Right renal pelvis (tissue), 4 donors: ENCODE results near the gene OGA. TPM values are rescaled to one million over a fixed set of nuclear protein-coding genes. Genes with fewer than 3 reads are reported as not detected.

Experiments used
- DNase-seq, 4 donors: peaks; one replicate each; pipeline ENCODE4 v3.0.0-alpha.2; 2013; ENCODE audit warnings: low read depth in 4 of 4, low spot score in 3 of 4, missing footprints in 1 of 4
- polyA plus RNA-seq, 4 donors: library from polyadenylated mRNA; unstranded; fragments of 120-200 nt; gene quantifications; one replicate each; pipeline ENCODE4 v1.2.1, GENCODE V29; 2013; ENCODE audit not compliant: insufficient read length in 4 of 4

The OGA gene
- polyA plus RNA-seq, 4 donors = 124 to 155 (median 144) TPM

- no peak for DNase-seq
Measured at GRCh38 chr10:101838416-101838970, 20.2 kb upstream of the OGA start.

DNA sequence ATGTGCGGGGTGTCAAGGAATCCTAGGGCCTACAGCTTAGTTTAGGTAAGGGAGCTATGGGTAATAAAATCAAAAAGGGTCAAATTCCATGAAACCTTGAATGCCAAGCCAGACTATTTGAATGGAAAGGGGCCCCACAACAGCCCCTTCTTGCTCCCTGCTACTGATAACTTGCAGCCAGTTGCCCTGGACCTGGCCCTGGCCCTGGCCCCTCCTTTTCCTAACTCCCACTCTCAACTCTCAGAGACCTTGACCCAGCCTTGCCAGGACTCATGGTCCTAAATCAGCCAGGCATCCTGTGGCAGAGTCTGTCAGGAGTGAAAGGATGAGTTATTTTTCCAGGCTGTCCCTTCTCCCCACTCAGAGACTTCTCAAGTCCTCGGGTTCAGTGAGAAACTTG lies 19.5 kb upstream of the OGA start:
- no peak for DNase-seq

GRCh38 chr10:101835362-101835761 lies 17.1 kb upstream of the OGA start:
- no peak for DNase-seq

GRCh38 chr10:101834341-101834740 lies 16.1 kb upstream of the OGA start:
- no peak for DNase-seq

GRCh38 chr10:101833466-101833865 lies 15.2 kb upstream of the OGA start:
- no peak for DNase-seq

DNA sequence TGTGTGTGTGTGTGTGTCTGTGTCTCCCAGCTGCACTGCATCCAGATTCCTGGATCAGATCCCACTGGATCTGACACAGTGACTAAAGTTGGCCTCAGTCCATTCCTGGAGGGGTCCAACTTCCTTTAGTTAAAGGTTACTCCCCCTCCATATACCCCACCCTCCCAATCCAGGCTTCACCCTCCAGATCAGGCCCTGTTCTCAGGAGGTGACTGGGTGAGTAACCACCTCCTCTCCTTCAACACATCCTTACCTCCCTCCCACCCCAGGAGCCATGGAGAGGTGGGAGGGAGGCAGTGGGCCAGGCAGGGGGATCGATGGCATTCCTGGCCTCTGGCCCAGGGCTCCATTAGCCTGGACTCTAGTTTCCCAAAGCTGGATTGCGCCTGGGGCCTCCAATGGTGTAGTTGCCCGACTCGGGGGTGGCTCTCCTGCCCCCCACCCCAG lies 14.1 kb upstream of the OGA start:
- no peak for DNase-seq

DNA sequence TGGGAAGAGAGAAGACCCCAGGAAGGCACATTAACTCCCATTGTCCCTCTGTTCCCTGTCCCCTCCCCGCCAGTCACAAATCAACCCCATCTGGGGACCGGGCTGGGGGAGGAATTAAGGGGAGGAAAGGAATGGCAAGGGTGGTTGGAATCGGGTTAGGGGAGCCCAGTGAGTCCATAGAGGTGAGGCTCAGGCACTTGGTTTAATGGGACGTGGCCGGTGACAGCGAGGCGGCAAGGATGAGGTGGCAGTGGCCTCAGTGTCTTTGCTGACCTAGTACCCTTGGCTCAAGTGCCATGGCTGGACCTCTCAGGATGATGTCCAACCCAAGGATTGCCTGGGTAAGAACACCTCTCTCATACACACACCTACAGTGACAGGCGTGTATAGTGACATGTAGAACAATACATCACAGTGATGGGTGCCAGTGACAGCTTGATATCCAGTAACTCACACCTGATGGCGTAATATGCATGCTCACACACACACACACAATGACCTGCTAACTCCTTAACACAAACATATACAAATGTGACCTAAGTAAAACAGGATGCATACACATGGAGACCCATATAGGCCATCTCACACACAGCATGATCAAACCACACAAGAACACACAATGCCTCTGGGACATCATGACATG lies 13.0 kb upstream of the OGA start:
- no peak for DNase-seq

- peak in 3 of 4 donors; percentile 72 to 77 (median 75) for DNase-seq
Measured at GRCh38 chr10:101830322-101831168, 12.3 kb upstream of the OGA start.

DNA sequence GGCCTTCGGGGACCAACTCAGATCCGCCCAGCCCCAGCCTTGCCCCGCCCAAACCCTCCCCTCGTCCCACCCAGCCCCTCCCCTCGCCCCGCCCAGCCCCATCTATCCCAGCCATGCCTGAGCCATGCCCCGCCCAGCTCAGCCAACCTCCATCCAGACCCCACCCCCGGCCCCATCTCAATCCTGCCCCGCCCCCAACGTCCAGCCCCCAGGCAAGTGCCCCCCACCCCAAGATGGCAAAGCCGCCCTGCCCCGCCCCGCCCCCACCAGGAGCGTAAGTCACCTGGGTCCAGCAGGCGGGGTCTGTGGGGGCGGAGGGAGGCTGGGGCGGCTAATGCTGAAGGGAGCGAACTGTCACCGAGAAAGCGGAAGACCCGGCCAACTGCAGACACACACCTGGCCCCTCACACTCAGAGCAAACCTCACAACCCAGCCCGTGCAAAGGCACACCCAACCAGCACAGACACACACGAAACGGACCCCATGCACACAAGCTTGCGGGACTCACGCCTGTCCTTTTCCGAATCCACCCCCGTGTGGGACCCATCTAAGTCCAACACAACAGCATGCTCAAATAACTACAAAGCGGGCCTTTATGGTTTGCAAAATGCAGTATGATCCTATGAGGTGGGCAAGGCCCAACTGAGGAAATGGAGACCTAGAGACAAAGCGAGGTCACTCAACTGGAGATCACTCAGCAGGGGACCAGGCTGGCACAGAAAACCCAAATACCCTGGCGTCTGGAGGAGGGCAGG lies 11.5 kb upstream of the OGA start:
- no peak for DNase-seq

GRCh38 chr10:101828766-101829551 lies 10.7 kb upstream of the OGA start:
- no peak for DNase-seq

- DNase-seq = no peak
Measured at GRCh38 chr10:101827919-101828600, 9.8 kb upstream of the OGA start.

DNA sequence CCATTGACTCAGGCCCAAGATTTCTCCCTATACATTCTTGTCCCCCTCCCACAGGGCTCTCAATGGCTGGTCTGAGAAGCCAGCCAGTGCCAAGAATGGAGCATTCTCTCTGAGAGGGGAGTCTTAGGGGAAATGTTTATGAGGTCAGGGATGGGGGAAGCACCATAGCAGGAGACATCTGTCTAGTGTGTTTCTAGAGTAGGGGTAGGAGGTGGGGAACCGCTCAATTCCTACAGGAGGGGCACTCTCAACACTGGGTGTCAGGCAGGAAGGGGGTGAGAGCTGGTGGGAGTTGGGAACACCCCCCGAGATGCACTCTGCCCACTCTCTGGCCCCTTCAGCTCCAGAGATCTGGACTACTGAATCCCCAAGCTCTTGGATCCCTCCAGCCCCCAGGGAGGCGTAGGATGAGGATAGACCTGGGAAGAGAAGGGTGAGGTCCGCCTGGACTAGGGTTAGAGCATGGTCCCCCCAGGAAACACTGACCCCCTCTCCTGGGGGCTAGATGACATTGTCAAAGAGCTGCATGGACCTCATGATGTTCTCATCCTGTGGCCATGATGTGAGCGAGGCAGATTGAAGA lies 8.7 kb upstream of the OGA start:
- DNase-seq = no peak

- DNase-seq = no peak
Measured at GRCh38 chr10:101824736-101825135, 6.5 kb upstream of the OGA start.

- no peak for DNase-seq
Measured at GRCh38 chr10:101818872-101819633, 809 bp upstream of the OGA start.

DNA sequence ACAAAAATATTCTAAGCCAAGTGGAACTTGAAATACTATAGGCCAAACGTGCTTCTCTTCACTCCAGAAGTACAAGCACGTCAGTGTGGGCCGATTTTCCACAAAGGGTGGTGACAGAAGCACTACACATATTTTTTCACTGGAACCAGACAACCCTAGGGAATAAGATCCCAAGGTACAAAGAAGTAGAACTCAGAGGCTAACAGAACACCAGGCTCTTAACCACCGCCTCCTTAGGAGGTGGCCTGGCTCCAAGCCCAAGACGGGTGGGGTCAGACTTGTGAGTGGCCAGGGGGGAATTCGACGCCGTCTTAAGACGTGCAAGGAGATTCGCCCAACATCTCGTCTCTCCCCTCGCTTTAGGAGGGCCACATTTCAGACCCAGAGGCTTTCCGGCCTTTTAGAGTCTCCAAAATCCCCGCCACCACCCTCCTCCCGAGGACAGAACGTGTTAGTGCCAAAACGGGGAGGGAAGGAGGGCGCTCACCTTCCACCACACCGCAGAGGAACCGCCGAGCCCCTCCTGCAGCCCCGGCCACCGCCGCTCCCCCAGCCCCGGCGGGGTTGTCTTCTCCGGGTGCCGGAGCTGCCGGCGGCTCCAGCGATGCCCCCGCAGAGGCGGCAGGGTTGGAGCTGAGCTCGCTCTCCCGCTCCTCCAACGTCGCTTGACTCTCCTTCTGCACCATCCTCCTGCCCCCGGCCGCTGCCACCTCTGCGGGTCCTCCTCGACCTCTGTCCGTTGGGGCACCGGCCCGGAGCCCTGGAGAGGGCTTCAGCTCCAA lies 716 bp downstream of the OGA start:
- DNase-seq = peak in 3 of 4 donors; percentile 65 to 84 (median 73)

DNA sequence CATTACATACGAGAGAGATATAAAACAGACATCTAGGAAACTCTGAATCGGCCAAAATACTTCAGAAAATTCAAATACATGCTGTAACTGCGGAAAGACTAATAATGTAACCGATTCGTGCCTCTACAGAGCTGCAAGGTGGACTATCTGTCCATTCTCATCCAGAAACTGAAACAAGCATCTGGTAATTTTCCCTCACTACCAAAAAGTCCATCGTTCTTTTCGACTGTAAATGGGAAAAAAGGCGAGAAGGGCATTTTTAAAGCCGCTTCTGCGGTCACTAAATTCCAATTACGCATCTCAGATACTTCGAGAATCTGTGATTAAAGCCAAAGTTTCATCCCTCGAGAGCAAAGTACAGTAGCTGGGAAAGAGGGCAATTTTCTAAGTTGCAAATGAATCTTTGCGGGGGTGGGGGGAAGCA lies 1.3 kb downstream of the OGA start:
- no peak for DNase-seq

GRCh38 chr10:101816376-101816775 lies 1.9 kb downstream of the OGA start:
- no peak for DNase-seq
